Ovary (tissue), 9 donors: ENCODE measurements around the gene PHF21A. TPM values are rescaled to one million over a fixed set of nuclear protein-coding genes. Genes with fewer than 3 reads are reported as not detected.

ENCODE experiments used
- DNase-seq, 5 donors: peaks; one replicate each; pipeline ENCODE4 v3.0.0-alpha.2; 2019 to 2020
- H3K27ac ChIP-seq, 2 donors: fragments of 200-600 bp; one replicate each; pipeline versions ENCODE4 v1.5.1 to v1.8.0; 2019 to 2022
- H3K27me3 ChIP-seq: fragments of 200-600 bp; one replicate; pipeline ENCODE4 v1.8.0; 2022
- H3K36me3 ChIP-seq: fragments of 200-600 bp; sonication (generic); one replicate; pipeline ENCODE4 v1.5.1; 2019
- H3K4me1 ChIP-seq: one replicate; pipeline ENCODE4 v1.8.1; 2013; ENCODE audit warnings: mild to moderate bottlenecking, moderate library complexity; ENCODE audit not compliant: insufficient read depth
- H3K4me3 ChIP-seq: fragments of 200-600 bp; sonication (generic); one replicate; pipeline ENCODE4 v1.5.1; 2017
- H3K9me3 ChIP-seq, 2 donors: fragments of 200-600 bp in 1 of 2; sonication (generic) in 1 of 2; one replicate each; pipeline versions ENCODE4 v1.5.1 to v1.8.1; 2013 to 2019; ENCODE audit warnings: mild to moderate bottlenecking in 1 of 2, moderate library complexity in 1 of 2
- CTCF ChIP-seq, 3 donors: fragments of 450-650 bp in 2 of 3; fragments of 200-600 bp in 1 of 3; IDR thresholded peaks; one replicate each; pipeline versions ENCODE4 v1.5.1 to v1.8.0; 2016 to 2022; ENCODE audit warnings: antibody characterized with exemption in 3 of 3, mild to moderate bottlenecking in 1 of 3
- EP300 ChIP-seq: sonication (generic); formaldehyde crosslinking; IDR thresholded peaks from one replicate; pipeline ENCODE4 v1.6.1; 2017; ENCODE audit warnings: antibody characterized with exemption
- POLR2A ChIP-seq: fragments of 450-650 bp; IDR thresholded peaks from one replicate; pipeline ENCODE4 v1.6.1; 2017; ENCODE audit warnings: antibody characterized with exemption, mild to moderate bottlenecking, moderate library complexity
- WGBS, 3 donors: extraction: QIAGEN DNeasy Blood & Tissue Kit in 1 of 3; methylation state at CpG; one replicate each; pipeline versions ENCODE4 v1.1.5 to v1.1.7; 2013 to 2017; 5-methylcytosine and 5-hydroxymethylcytosine counted together
- intact Hi-C, 4 donors: fragments of 100-400 bp; cut with DNase I; formaldehyde crosslinking; loops; one replicate each; pipeline versions ENCODE4 v1.11.0 to v1.15.1; 2022 to 2023
- polyA plus RNA-seq, 2 donors: library from polyadenylated mRNA; stranded (reverse); fragments of 200-250 nt in 1 of 2; fragments of 350-450 nt in 1 of 2; fragmentation: Illumina TruSeq in 1 of 2; extraction: RNeasy Lipid Tissue Mini Kit (QIAGEN cat#74804) in 1 of 2; gene quantifications; one replicate each; pipeline ENCODE4 v1.2.3, GENCODE V29; 2013 to 2014
- total RNA-seq, 7 donors: library from RNA; depleted of rRNA in 2 of 7; stranded (reverse); fragments of >200 nt in 2 of 7; fragmentation: NEBNext Ultra II Directional in 3 of 7; extraction: Animal tissue kit (Norgen Biotek cat#: 25700) in 3 of 7; gene quantifications; one replicate each; pipeline versions ENCODE4 v1.1.0 to v1.2.4, GENCODE V29; 2016 to 2023
- donor health status: DM: no; HTN: no; CAD: no; lungs with moderate emphysema.
- donor health status: DM: no; HTN: no; CAD: no.
- donor health status: Bipolar disorder and iron deficiency.
- donor health status: DM: yes; HTN: yes; CAD: no.
- donor health status: DM: no; HTN: no; CAD: no.
- donor health status: DM: yes; HTN: yes; CAD: no.

PHF21A gene
- total and polyA plus RNA-seq, 9 donors, result 20.6 to 76.0 (median 58.2) TPM

- 57 to 63% (median 63%) methylated on average over 2 of the region's 2 CpGs for WGBS, 3 donors
- H3K4me1 ChIP-seq, result peaks cover 3% of the 10 kb centered on the region
- DNase-seq, result no peak
Measured at GRCh38 chr11:46107780-46108179, 13.5 kb downstream of the PHF21A start.

GRCh38 chr11:46107408-46107718 is 13.9 kb downstream of the PHF21A start:
- Histone ChIP-seq H3K27ac (no peak overlapping the region), H3K4me1 (peaks cover 3% of the 10 kb centered on the region)
- WGBS, 3 donors, result 63 to 78% (median 72%) methylated on average over 4 of the region's 4 CpGs

More at GRCh38 chr11:46107780-46108179, 13.5 kb downstream of the PHF21A start:
- no peak overlapping the region for H3K27ac ChIP-seq
- intact Hi-C loops, result no loop called here
- no peak overlapping the region for H3K4me3 ChIP-seq
- TF ChIP-seq CTCF (IDR thresholded peaks at IDR 0.05), result no peak
- no peak for TF ChIP-seq EP300
- no peak for TF ChIP-seq POLR2A
- no peaks in the 10 kb centered on the region for H3K27me3 ChIP-seq
- H3K36me3 ChIP-seq, result no peaks in the 10 kb centered on the region
- H3K9me3 ChIP-seq, result no peaks in the 10 kb centered on the region

GRCh38 chr11:46106530-46107407 is 14.5 kb downstream of the PHF21A start:
- 13 to 27% (median 21%) methylated on average over 5 of the region's 5 CpGs for WGBS, 3 donors
- intact Hi-C loops, result no loop called here
- TF ChIP-seq POLR2A (no peak), CTCF (IDR thresholded peaks at IDR 0.05) (no peak), EP300 (no peak)
- Histone ChIP-seq H3K27me3 (no peaks in the 10 kb centered on the region), H3K4me1 (peaks cover 4% of the 10 kb centered on the region), H3K36me3 (no peaks in the 10 kb centered on the region), H3K27ac (peak overlapping the region in 1 of 2 donors; percentile 47), H3K4me3 (no peak overlapping the region), H3K9me3 (no peaks in the 10 kb centered on the region)
- DNase-seq, result no peak

More at GRCh38 chr11:46107408-46107718, 13.9 kb downstream of the PHF21A start:
- Histone ChIP-seq H3K9me3 (no peaks in the 10 kb centered on the region), H3K27me3 (no peaks in the 10 kb centered on the region), H3K4me3 (no peak overlapping the region), H3K36me3 (no peaks in the 10 kb centered on the region)
- intact Hi-C loops, result no loop called here
- TF ChIP-seq CTCF (IDR thresholded peaks at IDR 0.05) (no peak), POLR2A (no peak), EP300 (no peak)
- DNase-seq, result no peak

- Histone ChIP-seq H3K4me3 (no peak overlapping the region), H3K36me3 (no peaks in the 10 kb centered on the region), H3K9me3 (no peaks in the 10 kb centered on the region), H3K27me3 (no peaks in the 10 kb centered on the region), H3K27ac (no peak overlapping the region), H3K4me1 (peaks cover 6% of the 10 kb centered on the region)
- TF ChIP-seq EP300 (no peak), POLR2A (no peak), CTCF (IDR thresholded peaks at IDR 0.05) (no peak)
- intact Hi-C loops, result no loop called here
- WGBS, 3 donors, result 34 to 53% (median 50%) methylated on average over 2 of the region's 2 CpGs
- DNase-seq, result no peak
Measured at GRCh38 chr11:46105926-46106325, 15.3 kb downstream of the PHF21A start.
